AG04449 (cell line): ENCODE data around the gene PRKAG2.

Source experiments
- CTCF ChIA-PET: fragments of 350-600 bp; formaldehyde crosslinking; extraction: SDS; loops from one replicate; lab custom pipeline; 2021; ENCODE audit warnings: antibody characterized with exemption; lab: Yijun Ruan, JAX
- POLR2A ChIA-PET: fragments of 400-600, 350-600 bp; formaldehyde crosslinking; extraction: SDS; loops from one replicate; lab custom pipeline; 2020; ENCODE audit warnings: antibody characterized with exemption, inconsistent platforms; lab: Yijun Ruan, JAX
- DNase-seq: peaks from one replicate; pipeline ENCODE4 v3.0.0-alpha.2; 2010; ENCODE audit warnings: low read depth, low spot score
- H3K4me3 ChIP-seq: 2 replicates; pipeline ENCODE4 v1.5.1; 2011; ENCODE audit warnings: low read depth, mild to moderate bottlenecking, control low read depth, low read length
- TF ChIP-seq, protein P1 (sequence below): IDR thresholded peaks from one replicate; pipeline ENCODE4 v1.5.1; 2011; ENCODE audit warnings: mild to moderate bottlenecking, moderate library complexity, low read length, control low read depth, inconsistent platforms; ENCODE audit not compliant: insufficient read depth; ENCODE audit errors: missing control alignments

PRKAG2 gene

DNA sequence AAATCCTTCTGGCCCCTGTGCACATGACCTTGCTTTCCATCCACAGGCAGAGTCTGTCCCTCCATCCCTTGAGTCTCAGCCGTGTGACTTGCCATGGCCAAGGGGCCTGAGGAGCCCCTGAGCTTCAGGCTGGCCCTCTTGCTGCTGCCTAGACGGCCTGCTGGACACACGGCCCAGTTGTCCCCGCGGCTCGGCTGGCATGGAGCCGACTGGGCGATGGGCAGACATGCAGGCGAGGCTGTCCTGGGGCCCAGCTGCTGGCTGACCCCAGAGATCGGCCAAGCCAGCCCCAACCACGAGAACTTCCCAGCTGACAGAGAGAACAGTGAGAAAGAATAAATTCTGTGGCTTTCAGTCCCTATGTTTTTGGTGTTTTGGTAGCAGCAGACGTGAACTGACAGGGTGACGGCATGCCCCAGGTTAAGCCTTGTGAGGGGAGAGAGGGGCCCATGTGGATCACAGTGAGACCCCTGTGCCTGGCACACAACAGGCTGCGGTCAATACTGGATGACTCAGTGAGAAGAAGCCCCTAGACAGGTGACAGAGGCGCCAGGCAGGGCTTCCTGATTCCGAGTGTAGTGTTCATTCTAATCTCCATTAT is 11.7 kb downstream of the PRKAG2 start:
- CTCF ChIA-PET: no interaction called here
- TF ChIP-seq, protein P1, sequence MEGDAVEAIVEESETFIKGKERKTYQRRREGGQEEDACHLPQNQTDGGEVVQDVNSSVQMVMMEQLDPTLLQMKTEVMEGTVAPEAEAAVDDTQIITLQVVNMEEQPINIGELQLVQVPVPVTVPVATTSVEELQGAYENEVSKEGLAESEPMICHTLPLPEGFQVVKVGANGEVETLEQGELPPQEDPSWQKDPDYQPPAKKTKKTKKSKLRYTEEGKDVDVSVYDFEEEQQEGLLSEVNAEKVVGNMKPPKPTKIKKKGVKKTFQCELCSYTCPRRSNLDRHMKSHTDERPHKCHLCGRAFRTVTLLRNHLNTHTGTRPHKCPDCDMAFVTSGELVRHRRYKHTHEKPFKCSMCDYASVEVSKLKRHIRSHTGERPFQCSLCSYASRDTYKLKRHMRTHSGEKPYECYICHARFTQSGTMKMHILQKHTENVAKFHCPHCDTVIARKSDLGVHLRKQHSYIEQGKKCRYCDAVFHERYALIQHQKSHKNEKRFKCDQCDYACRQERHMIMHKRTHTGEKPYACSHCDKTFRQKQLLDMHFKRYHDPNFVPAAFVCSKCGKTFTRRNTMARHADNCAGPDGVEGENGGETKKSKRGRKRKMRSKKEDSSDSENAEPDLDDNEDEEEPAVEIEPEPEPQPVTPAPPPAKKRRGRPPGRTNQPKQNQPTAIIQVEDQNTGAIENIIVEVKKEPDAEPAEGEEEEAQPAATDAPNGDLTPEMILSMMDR: no peak

GRCh38 chr7:151864561-151864960 is 12.4 kb downstream of the PRKAG2 start:
- DNase-seq: no peak
- TF ChIP-seq, protein P1: no peak
- CTCF ChIA-PET: interaction anchor here (0.8 kb wide), 1 partner anchor 65 kb away, joined by 3 read pairs; no protein-coding TSS in a partner anchor
- POLR2A ChIA-PET: no interaction called here
- no peak overlapping the region for H3K4me3 ChIP-seq

More for the DNA sequence above, 11.7 kb downstream of the PRKAG2 start:
- no peak for DNase-seq
- POLR2A ChIA-PET: no interaction called here
- no peak overlapping the region for H3K4me3 ChIP-seq

GRCh38 chr7:151864081-151864480 is 12.8 kb downstream of the PRKAG2 start:
- POLR2A ChIA-PET: no interaction called here
- CTCF ChIA-PET: interaction anchor here (0.8 kb wide), 1 partner anchor 65 kb away, joined by 3 read pairs; no protein-coding TSS in a partner anchor
- TF ChIP-seq, protein P1: no peak

DNA sequence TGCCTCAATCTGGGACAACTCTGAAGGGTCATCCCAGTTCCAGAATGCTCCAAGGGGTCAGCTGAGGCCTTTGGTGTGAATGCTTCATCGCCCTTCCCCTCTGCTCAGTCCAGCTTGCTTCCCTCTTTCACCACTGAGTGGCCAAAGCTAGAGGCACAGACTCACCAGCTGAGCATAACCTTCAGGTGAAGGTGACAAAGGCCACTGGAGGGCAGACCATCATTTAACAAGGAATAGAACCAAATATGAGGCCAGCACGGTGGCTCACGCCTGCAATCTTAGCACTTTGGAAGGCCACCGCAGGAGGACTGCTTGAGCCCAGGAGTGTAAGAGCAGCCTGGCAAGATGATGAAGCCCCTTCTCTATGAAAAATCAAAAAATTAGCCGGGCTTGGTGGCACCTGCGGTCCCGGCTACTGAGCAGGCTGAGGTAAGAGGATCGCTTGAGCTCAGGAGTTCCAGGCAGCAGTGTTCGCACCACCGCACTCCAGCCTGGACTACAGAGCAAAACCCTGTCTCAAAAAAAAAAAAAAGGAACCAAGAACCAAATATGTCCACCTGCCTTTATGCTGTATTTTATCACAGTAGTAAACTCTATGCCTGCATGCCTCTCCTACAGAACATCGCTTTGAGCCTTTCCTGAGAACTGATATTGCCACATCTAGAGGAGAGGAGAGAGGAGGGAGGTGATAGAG is 13.4 kb downstream of the PRKAG2 start:
- ChIA-PET CTCF (interaction anchor here (0.8 kb wide), 1 partner anchor 64 kb away, joined by 3 read pairs; no protein-coding TSS in a partner anchor), POLR2A (no interaction called here)
- no peak overlapping the region for H3K4me3 ChIP-seq
- TF ChIP-seq, protein P1: no peak
- DNase-seq: no peak

More at GRCh38 chr7:151864081-151864480, 12.8 kb downstream of the PRKAG2 start:
- no peak for DNase-seq
- no peak overlapping the region for H3K4me3 ChIP-seq

GRCh38 chr7:151862606-151863381 is 14.1 kb downstream of the PRKAG2 start:
- ChIA-PET CTCF (no interaction called here), POLR2A (no interaction called here)
- no peak for DNase-seq
- H3K4me3 ChIP-seq: no peak overlapping the region
- TF ChIP-seq, protein P1: no peak

DNA sequence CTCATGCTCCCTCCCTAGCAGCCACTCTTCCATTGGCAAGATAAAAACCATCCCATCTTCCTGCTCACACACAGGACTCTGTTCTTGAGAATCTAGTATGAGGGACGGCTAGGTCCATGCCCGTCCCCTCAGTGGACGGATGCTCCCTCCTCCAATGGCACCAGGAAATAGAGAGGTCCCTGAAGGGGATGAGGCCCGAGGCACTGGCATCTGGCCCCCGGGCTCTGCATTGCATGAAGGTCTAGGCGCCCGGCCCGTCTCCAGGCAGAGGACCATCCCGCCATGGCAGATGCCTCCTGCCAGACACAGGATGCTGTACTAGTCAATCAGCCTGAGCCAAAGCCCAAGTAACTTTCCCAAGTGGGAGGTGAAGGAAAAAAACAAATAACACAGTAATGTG is 15.0 kb downstream of the PRKAG2 start:
- TF ChIP-seq, protein P1: no peak
- ChIA-PET CTCF (no interaction called here), POLR2A (no interaction called here)
- no peak for DNase-seq
- no peak overlapping the region for H3K4me3 ChIP-seq
